CD14-positive monocyte (primary cell): ENCODE data around the gene FREM2. TPM values are rescaled to one million over a fixed set of nuclear protein-coding genes. Genes with fewer than 3 reads are reported as not detected.

Experiments
- DNase-seq, 3 donors: peaks; one replicate each; pipeline ENCODE4 v3.0.0-alpha.2; 2011 to 2022
- H2AFZ ChIP-seq: 2 replicates; pipeline ENCODE4 v1.6.0; 2012; ENCODE audit warnings: mild to moderate bottlenecking, low read depth, low read length, inconsistent platforms; ENCODE audit not compliant: insufficient read depth, poor library complexity, severe bottlenecking
- H3K27ac ChIP-seq, 2 donors: 1 replicate in 1 of 2; 2 replicates in 1 of 2; pipeline ENCODE4 v1.5.1; 2012 to 2013; ENCODE audit warnings: low read length in 2 of 2, control low read depth in 1 of 2, inconsistent platforms in 1 of 2, low read depth in 1 of 2, mild to moderate bottlenecking in 1 of 2
- H3K27me3 ChIP-seq, 2 donors: one replicate each; pipeline versions ENCODE4 v1.6.0 to v1.6.1; 2011 to 2013; ENCODE audit warnings: low read length in 2 of 2; ENCODE audit not compliant: control insufficient read depth in 2 of 2, insufficient read depth in 2 of 2
- H3K36me3 ChIP-seq, 2 donors: replicated peaks in 1 of 2; 1 replicate in 1 of 2; 2 replicates in 1 of 2; pipeline versions ENCODE4 v1.5.1 to v1.6.1; 2012 to 2013; ENCODE audit warnings: low read length in 2 of 2, control low read depth in 1 of 2, inconsistent platforms in 1 of 2, mild to moderate bottlenecking in 1 of 2; ENCODE audit not compliant: insufficient read depth in 2 of 2, control insufficient read depth in 1 of 2
- H3K4me1 ChIP-seq, 2 donors: 1 replicate in 1 of 2; 2 replicates in 1 of 2; pipeline versions ENCODE4 v1.5.1 to v1.6.1; 2012 to 2013; ENCODE audit warnings: low read length in 2 of 2, control low read depth in 1 of 2, inconsistent platforms in 1 of 2, mild to moderate bottlenecking in 1 of 2, moderate library complexity in 1 of 2; ENCODE audit not compliant: insufficient read depth in 2 of 2, control insufficient read depth in 1 of 2
- H3K4me2 ChIP-seq: replicated peaks from 2 replicates; pipeline ENCODE3; 2012; ENCODE audit warnings: low read length, moderate library complexity, mild to moderate bottlenecking; ENCODE audit not compliant: poor library complexity, severe bottlenecking; ENCODE audit errors: extremely low read depth
- H3K4me3 ChIP-seq, 3 experiments: fragments of 200-600 bp in 1 of 3; sonication (generic) in 1 of 3; replicated peaks in 1 of 3; 1 replicate in 2 of 3; 2 replicates in 1 of 3; pipeline ENCODE4 v1.5.1; 2011 to 2013; ENCODE audit warnings: low read length in 3 of 3, mild to moderate bottlenecking in 3 of 3, control low read depth in 2 of 3, low read depth in 2 of 3, inconsistent platforms in 1 of 3, moderate library complexity in 1 of 3
- H3K79me2 ChIP-seq: 2 replicates; pipeline ENCODE4 v1.6.0; 2012; ENCODE audit warnings: mild to moderate bottlenecking, control low read depth, inconsistent platforms, low read length, moderate library complexity; ENCODE audit not compliant: insufficient read depth
- H3K9ac ChIP-seq: 2 replicates; pipeline ENCODE4 v1.6.0; 2017; ENCODE audit warnings: low read length, mild to moderate bottlenecking; ENCODE audit not compliant: insufficient read depth, poor library complexity, severe bottlenecking
- H3K9me3 ChIP-seq, 2 donors: replicated peaks in 1 of 2; 1 replicate in 1 of 2; 2 replicates in 1 of 2; pipeline versions ENCODE4 v1.5.1 to v1.6.1; 2012 to 2013; ENCODE audit warnings: low read length in 2 of 2, control low read depth in 1 of 2; ENCODE audit not compliant: control insufficient read depth in 1 of 2, insufficient read depth in 1 of 2
- H4K20me1 ChIP-seq: 2 replicates; pipeline ENCODE4 v1.6.0; 2012; ENCODE audit warnings: mild to moderate bottlenecking, low read length, control low read depth, moderate library complexity; ENCODE audit not compliant: insufficient read depth
- H3K27ac Mint-ChIP-seq, 7 donors: one replicate each; pipeline ENCODE4 v1.8.0; 2020; ENCODE audit warnings: mild to moderate bottlenecking in 7 of 7, mixed read lengths in 7 of 7, moderate library complexity in 6 of 7, inconsistent platforms in 2 of 7
- H3K27me3 Mint-ChIP-seq, 3 donors: one replicate each; pipeline ENCODE4 v1.8.0; 2021 to 2022; ENCODE audit warnings: low read depth in 3 of 3, mild to moderate bottlenecking in 3 of 3, mixed read lengths in 3 of 3, moderate library complexity in 3 of 3, inconsistent platforms in 1 of 3
- H3K36me3 Mint-ChIP-seq, 2 donors: one replicate each; pipeline ENCODE4 v1.8.0; 2020; ENCODE audit warnings: mixed read lengths in 2 of 2, inconsistent platforms in 1 of 2, mild to moderate bottlenecking in 1 of 2
- H3K4me1 Mint-ChIP-seq: one replicate; pipeline ENCODE4 v1.8.0; 2020; ENCODE audit warnings: mild to moderate bottlenecking, mixed read lengths
- H3K4me3 Mint-ChIP-seq, 2 donors: one replicate each; pipeline ENCODE4 v1.8.0; 2020; ENCODE audit warnings: mild to moderate bottlenecking in 2 of 2, mixed read lengths in 2 of 2, moderate library complexity in 1 of 2
- H3K9me3 Mint-ChIP-seq, 7 donors: one replicate each; pipeline ENCODE4 v1.8.0; 2020 to 2022; ENCODE audit warnings: mixed read lengths in 7 of 7, mild to moderate bottlenecking in 6 of 7, moderate library complexity in 6 of 7, inconsistent platforms in 2 of 7
- CTCF ChIP-seq: fragments of 200-600 bp; IDR thresholded peaks from one replicate; pipeline ENCODE4 v1.8.0; 2022; ENCODE audit warnings: antibody characterized with exemption, mild to moderate bottlenecking
- whole genome bisulfite sequencing: methylation state at CpG from one replicate; pipeline ENCODE4 v1.1.5; 2013; ENCODE audit warnings: missing lambda C conversion rate; ENCODE audit not compliant: insufficient coverage; 5-methylcytosine and 5-hydroxymethylcytosine counted together
- intact Hi-C, 2 donors: fragments of 100-400 bp; cut with micrococcal nuclease; formaldehyde crosslinking; loops; one replicate each; pipeline versions ENCODE4 v1.15.0 to v1.15.1; 2023
- polyA plus RNA-seq, 3 donors: library from polyadenylated mRNA; depleted of rRNA in 1 of 3; unstranded in 2 of 3; stranded (reverse) in 1 of 3; fragments of 300-500 nt in 2 of 3; fragments of >200 nt in 1 of 3; fragmentation: Illumina TruSeq in 2 of 3; gene quantifications; 1 replicate in 2 of 3; 2 replicates in 1 of 3; pipeline ENCODE4 v1.2.3, GENCODE V29; 2012 to 2021

FREM2 gene
- polyA plus RNA-seq, 3 donors: not detected

- H3K4me3 Mint-ChIP-seq: no peak overlapping the region
- H3K27me3 Mint-ChIP-seq: peaks cover 0 to 4% (median 4%) of the 10 kb centered on the region in 3 donors
- no peaks in the 10 kb centered on the region for H3K27me3 ChIP-seq
- no peaks in the 10 kb centered on the region for H3K36me3 ChIP-seq
- H3K9me3 Mint-ChIP-seq: peaks cover 0 to 4% (median 0%) of the 10 kb centered on the region in 7 donors
- WGBS: 86% methylated on average over 1 of the region's 3 CpGs
- no peak overlapping the region for H3K4me2 ChIP-seq
- no peak overlapping the region for H2AFZ ChIP-seq
- no peaks in the 10 kb centered on the region for H3K9me3 ChIP-seq
- DNase-seq: no peak
- H3K4me3 ChIP-seq: no peak overlapping the region
- H3K27ac ChIP-seq: no peak overlapping the region
- no peak overlapping the region for H3K27ac Mint-ChIP-seq
- no peaks in the 10 kb centered on the region for H3K4me1 ChIP-seq
- H3K36me3 Mint-ChIP-seq: no peaks in the 10 kb centered on the region
- intact Hi-C loops: no loop called here
- H3K4me1 Mint-ChIP-seq: no peaks in the 10 kb centered on the region
- H4K20me1 ChIP-seq: no peaks in the 10 kb centered on the region
- no peak for TF ChIP-seq CTCF
- no peaks in the 10 kb centered on the region for H3K79me2 ChIP-seq
- H3K9ac ChIP-seq: no peak overlapping the region
These were observed 218.2 kb downstream of the FREM2 start for GRCh38 chr13:38905081-38905480.

DNA sequence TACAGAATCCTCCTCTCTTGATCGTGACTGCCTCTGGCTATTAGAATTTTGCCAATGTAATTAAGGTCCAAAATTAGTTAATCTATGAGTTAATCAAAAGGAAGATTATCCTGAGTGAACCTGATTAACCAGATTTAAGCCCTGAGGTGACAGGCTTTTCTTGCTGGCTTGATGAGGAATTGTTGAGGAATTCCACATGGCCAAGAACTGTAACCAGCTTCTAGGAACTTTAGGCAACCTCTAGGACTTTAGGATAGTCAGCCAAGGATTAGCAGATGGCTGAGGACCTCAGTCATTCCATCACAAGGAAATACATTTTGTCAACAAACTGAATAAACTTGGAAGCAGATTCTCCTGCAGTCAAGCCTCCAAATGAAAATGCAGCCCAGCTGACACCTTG, 219.0 kb downstream of the FREM2 start:
- TF ChIP-seq CTCF: no peak

More for the DNA sequence above, 219.0 kb downstream of the FREM2 start:
- H3K27ac ChIP-seq: no peak overlapping the region
- H3K36me3 Mint-ChIP-seq: no peaks in the 10 kb centered on the region
- no peaks in the 10 kb centered on the region for H3K4me1 ChIP-seq
- no peaks in the 10 kb centered on the region for H3K36me3 ChIP-seq
- no CpG with 5 or more reads among the region's 1 CpG for WGBS
- peaks cover 0 to 4% (median 4%) of the 10 kb centered on the region in 3 donors for H3K27me3 Mint-ChIP-seq
- H4K20me1 ChIP-seq: no peaks in the 10 kb centered on the region
- H2AFZ ChIP-seq: no peak overlapping the region
- H3K9ac ChIP-seq: no peak overlapping the region
- intact Hi-C loops: no loop called here
- no peak overlapping the region for H3K27ac Mint-ChIP-seq
- no peak overlapping the region for H3K4me3 Mint-ChIP-seq
- H3K4me3 ChIP-seq: no peak overlapping the region
- H3K4me2 ChIP-seq: no peak overlapping the region
- H3K9me3 Mint-ChIP-seq: peaks cover 0 to 4% (median 0%) of the 10 kb centered on the region in 7 donors
- no peaks in the 10 kb centered on the region for H3K4me1 Mint-ChIP-seq
- no peaks in the 10 kb centered on the region for H3K9me3 ChIP-seq
- DNase-seq: no peak
- H3K79me2 ChIP-seq: no peaks in the 10 kb centered on the region
- H3K27me3 ChIP-seq: no peaks in the 10 kb centered on the region
